Activated CD8-positive, alpha-beta memory T cell treated with anti-CD3 and anti-CD28 coated beads for 24 hours (primary cell): ENCODE data around the gene UBAC1.
"Not testable (repeated sequence)": the region's sequence is repeated elsewhere in the genome, so short reads cannot be mapped to it uniquely, and the experiment has no call there.

Experiments used
- DNase-seq: peaks from one replicate; pipeline ENCODE4 v3.0.0-alpha.2; 2020

The UBAC1 gene

DNA sequence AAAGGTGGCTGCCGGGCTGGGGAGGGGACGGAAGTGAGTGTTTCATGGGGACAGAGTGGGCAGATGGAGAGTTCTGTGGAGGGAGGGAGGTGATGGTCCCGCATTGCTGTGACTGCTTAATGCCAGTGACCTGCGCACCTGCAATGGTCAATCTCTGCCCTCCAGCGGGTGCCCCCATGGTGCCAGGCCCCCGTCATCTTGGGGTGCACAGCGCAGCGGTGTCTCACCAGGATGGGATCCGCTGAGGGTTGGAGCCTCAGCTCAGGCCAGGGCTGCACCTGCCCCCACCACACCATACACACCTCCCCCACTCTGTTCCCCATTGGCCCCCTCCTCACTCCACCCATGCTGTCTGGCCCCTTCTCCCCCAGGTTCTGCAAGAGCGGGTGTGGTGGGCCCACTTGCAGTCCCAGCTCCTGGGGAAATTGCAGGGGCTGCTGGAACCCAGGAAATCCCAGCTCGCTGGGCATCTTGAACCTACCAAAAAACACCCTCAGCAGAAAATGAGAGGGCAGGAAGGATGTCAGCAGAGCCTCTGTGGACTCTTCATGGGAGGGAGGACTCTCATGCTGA, 41.8 kb downstream of the UBAC1 start:
- DNase-seq, result no peak

DNA sequence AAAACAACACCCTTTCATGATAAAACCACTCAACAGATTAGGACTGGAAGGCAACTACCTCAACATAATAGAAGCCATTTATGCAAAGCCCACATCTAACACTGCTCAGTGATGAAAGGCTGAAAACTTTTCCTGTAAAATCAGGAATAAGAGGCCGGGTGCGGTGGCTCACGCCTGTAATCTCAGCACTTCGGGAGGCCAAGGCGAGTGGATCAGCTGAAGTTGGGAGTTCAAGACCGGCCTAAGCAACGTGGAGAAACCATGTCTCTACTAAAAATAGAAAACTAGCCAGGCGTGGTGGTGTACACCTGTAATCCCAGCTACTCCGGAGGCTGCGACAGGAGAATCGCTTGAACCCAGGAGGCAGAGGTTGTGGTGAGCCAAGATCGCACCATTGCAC, 44.9 kb downstream of the UBAC1 start:
- not testable (repeated sequence) for DNase-seq

DNA sequence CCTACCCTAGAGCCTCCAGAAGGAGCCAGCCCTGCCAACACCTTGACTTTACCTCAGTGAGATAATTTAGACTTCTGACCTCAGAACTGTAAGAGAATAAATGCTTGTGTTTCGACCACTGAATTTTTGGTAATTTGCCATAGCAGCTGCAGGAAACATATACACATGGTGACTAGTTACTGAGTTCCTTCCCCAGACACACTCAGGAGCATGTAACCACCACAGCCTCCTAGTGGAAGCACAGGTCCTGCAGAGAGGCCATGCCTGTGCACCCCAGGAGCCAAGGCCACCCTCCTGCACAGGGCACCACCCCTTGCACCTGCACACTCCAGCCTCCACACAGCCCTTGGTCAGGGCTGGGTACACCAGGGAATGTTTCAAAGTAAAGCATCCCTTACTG, 46.3 kb downstream of the UBAC1 start:
- no peak for DNase-seq

DNA sequence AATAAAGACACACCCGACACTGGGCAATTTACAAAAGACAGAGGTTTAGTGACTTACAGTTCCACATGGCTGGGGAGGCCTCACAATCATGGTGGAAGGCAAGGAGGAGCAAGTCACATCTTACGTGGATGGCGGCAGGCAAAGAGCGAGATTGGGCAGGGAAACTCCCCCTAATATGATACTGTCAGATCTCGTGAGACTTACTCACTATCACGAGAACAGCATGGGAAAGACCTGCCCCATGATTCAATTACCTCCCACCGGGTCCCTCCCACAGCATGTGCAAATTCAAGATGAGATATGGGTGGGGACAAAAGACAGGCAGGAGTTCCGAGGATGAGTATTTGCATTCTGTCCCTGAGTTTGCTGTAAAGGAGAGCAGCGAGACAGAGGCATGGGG, 49.9 kb downstream of the UBAC1 start:
- not testable (repeated sequence) for DNase-seq

DNA sequence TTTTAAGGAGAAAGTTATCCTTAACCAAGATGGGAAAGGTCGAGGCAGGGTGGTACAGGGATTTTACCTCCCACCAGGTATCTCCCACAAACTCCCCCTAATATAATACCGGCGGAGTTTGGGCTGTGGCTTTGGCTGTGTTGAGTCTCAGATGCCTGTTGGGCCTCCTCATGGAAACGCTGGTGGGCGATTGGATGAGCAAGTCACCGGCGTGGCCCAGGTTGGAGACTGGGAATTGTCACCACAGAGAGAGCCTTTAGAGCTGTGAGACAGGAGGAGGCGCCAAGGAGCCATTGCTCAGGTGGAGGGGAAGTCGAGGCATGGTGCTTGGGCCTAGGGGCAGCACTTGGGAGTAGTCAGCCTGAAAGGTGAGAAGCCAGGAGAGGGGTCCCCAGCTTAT, 50.4 kb downstream of the UBAC1 start:
- DNase-seq, result no peak

DNA sequence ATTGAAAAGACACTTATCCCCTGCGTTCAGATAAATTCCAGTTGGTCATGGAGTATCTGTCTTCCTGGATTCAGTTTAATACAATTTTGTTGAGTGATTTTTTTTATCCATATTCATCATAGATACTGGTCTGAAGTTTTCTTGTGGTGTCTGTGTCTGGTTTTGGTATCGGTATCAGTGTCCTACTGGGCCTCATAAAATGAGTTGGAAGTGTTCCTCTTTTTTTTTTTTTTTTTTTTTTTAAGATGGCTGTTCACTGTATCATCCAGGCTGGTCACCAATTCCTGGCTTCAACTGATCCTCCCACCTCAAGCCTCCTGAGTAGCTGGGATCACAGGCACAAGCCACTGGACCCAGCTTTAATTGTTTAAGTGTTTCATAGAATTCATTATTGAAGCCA, 51.0 kb downstream of the UBAC1 start:
- no peak for DNase-seq

DNA sequence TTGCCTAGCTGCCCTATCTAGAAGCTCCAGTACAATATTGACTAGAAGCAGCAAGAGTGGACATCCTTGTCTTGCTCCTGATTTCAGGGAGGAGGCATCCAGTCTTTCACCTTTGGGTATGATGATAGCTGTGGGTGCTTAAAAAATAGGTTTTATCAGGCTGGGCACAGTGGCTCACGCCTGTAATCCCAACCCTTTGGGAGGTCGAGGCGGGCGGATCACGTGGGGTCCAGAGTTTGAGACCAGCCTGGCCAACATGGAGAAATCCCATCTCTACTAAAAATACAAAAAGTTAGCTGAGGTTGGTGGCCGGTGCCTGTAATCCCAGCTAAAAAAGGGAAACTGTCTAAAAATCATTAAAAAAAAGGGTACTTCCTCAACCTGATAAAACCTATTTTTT, 51.8 kb downstream of the UBAC1 start:
- DNase-seq, result no peak

DNA sequence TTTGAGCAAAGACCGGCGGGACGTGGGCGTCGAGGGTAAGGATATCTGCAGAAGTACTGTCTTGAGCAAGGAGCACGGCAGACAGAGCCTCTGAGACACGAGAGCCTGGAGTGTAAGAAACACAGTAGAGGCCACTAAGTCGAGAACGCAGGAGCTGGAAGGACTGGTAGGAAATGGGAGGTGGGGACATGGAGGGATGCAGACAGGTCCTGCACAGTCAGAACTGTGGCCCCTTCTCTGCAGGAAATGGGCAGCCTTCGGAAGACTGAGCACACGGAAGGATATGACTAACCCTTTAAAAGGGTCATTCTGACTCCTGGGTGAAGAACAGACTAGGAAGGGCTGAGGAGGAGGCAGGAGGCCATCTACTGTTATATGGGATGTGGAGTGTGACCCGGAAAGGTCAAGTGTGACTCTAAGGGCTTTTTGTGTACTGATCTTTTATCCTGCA, 52.4 kb downstream of the UBAC1 start:
- DNase-seq, result no peak

DNA sequence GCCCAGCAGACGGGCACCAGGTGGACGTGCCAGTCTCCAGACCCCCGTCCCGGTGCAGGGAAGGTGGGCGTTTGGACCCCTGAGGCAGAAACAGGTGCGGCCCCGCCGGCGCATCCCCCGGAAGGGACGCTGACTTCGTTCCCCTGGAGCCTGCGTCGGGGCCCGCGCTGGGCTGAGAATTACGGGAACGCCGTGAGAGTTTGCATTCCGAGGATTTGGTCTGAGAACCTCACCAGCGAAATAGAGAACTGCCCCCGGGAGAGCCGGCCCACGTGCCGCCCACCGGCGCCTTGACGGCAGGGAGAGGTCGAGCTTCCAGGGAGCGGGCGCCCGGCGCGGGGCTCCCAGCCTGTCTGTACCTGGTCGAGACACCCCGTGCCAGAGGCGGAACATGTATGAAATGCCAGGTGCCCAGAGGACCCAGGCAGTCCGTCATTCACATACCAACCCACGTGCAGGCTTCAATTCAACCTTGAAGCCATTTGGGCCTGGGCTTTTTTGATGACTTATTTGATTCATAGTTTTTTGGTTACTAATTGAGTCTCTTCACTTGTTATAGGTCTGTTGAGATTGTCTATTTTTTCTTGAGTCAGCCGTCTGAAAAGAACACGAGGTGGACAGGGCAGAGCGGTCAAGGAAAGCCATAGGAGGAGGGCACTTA, 53.0 kb downstream of the UBAC1 start:
- DNase-seq, result no peak

DNA sequence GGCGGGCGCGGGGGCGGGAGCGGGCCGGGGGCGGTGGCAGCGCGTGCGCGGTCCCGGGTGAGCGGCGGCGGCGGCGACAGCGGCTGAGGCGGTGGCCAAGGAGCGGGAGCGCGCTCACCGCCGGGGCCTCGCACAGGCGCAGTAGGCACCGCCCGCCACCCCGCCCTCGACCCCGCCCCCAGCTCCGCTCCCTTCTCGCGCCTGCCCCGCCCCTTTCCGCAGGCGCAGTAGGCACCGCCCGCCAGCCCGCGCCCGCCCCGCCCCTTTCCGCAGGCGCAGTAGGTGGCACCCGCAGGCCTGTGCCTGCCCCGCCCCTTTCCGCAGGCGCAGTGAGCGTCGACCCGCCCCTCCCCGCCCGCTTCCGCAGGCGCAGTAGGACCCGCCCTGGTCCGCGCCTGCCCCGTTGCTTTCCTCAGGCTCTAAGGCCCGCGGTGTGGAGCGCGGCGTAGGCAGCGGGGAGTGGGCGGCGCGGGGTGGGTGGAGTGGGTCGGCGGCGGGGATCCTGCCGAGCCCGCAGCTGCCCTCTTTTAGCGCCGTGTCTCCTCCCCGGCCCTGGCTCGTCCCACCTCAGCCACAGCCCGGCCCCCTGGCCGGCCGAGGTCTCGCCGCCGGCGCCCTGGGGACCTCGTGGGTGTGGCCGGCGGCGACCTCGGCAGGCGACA, 53.6 kb downstream of the UBAC1 start, which contains the start of gene CAMSAP1:
Gene CAMSAP1, minus strand, starts transcription at position 116 of the 662 bp plus-strand sequence. CDS start 387 bp downstream, outside the sequence.
- peak; percentile 97 for DNase-seq

DNA sequence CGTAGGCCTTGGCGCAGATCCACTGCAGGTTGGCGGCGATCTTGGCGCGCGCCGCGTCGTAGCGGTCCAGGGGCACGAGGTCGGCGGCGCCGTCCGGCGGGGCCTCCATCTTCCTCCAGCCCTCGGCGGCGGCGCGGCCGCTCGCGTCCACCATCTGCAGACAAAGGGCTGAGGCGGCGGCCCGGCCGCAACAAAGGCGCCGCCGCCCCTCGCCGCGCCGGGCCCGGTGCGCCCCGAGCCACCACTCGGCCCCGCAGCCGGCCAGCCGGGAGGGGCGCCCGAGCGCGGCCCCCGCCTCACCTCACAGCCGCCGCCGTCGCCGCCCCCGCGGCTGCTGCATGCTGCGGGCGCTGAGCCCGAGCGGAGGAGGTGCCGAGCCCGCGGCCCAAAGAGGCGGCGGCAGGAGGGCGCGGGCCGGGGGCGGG, 54.2 kb downstream of the UBAC1 start:
- DNase-seq, result peak; percentile 68

DNA sequence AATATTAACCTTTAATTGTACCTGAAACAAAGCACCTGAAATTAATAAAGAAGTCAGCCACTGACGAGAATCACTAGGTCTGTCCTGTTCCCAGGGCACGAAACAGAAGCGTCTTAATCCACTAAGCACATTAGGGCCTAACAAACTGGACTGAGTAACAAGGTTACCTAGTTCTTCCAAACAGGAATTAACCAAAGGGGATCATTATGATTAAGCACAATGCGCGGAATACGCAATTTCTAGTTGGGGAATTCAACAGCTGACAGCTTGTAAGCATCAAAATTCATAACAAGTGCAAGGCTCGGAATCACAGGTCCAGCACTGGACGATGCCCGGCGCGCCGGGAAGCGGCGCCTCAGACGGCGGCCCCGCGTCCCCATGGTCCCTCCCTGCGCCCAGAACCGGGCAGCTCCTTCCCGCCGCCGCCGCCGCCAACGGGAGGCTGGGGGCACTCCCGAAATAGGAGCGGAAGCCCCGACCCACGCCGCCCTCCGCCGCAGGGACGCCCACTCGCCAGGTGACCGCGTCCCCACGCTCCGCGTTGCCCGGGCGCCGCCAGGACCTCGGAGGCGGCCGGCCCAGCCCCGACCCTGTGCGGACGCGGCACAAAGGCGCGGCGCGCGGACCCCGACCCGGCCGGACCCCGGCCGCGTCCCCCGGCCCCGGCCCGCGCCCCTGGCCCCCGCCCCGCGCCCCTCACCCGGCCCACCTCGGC, 54.7 kb downstream of the UBAC1 start:
- no peak for DNase-seq

DNA sequence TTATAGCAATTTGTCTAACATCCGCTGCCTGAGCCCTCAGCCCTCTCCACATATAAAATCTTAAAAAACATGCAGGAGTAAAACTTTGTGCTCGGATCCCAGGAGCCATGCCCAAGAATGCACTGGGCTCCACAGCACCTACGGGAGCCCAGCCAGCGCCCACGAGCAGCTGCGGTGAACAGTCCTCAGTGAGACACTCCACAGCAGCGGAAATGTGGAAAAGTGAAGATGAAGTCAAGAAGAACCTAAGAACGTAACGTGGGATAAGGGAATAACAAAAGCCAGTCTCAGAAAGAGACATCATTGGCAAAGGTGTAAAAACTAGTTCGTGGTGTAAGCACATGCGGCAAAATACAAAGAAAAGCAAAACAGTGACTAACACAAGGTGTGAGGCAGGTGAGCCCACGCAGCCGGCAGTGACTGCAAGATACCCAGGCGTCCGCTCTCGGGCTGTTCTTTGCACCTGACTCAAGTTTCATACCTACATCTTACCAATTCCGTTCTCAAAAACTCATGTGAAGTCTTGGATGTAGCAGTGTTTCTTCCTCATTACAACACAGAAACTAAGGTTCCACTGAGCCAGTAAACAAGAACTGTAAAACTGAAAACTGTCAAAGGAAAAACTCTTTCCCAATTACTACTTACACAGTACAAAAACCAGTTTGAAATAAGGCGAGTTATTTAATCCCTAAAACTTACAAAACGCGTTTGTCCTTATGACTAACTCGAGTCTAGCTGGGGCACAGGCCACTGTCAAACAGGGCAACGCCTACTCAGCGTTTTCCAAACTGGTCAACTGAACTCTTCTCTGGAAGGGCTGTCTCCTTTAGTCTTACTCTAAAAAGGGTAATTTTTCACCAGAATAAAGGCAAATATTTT, 55.6 kb downstream of the UBAC1 start:
- DNase-seq, result peak; percentile 77

DNA sequence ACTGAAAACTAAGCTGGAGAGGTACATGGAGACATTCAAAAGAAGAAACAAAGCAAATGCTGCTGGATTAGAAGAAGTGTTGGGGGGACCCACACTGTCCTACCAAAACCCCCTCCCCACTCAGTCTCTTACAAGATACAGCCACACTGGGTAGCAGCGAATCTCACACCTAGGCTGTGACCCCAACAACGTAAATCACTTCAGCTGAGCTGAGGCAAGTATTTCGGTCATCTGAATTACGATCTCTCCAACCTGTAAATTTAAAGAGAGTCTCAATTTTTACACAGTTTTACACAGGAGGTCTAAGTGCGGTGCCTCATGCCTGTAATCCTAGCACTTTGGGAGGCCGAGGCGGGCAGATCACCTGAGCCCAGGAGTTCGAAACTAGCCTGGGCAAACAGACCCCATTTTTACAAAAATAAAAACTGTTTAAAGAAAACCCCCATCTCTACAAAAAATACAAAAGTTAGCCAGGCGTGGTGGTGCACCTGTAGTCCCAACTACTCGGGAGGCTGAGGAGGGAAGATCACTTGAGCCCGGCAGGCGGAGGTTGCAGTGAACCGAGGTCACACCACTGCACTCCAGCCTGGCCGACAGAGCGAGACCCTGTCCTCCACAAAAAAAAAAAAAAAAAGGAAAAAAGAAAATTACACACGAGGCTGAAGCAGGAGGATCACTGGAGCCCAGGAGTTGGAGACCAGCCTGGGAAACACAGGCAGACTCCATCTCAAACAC, 57.2 kb downstream of the UBAC1 start:
- DNase-seq, result no peak

DNA sequence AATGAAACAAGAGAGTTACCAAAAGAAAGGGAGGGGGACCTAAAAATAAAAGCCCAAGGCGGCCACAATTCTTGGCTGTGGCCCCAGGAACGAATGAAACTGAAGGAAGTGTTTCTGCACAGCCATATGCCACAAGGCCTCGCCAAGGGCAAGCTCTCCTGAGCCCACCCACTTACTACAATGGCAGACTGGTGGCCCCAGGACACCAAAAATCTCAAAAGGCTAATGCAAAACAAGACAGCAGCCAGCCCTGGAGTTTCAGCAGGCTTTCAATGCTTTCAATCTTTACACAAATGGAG, 57.9 kb downstream of the UBAC1 start:
- no peak for DNase-seq

DNA sequence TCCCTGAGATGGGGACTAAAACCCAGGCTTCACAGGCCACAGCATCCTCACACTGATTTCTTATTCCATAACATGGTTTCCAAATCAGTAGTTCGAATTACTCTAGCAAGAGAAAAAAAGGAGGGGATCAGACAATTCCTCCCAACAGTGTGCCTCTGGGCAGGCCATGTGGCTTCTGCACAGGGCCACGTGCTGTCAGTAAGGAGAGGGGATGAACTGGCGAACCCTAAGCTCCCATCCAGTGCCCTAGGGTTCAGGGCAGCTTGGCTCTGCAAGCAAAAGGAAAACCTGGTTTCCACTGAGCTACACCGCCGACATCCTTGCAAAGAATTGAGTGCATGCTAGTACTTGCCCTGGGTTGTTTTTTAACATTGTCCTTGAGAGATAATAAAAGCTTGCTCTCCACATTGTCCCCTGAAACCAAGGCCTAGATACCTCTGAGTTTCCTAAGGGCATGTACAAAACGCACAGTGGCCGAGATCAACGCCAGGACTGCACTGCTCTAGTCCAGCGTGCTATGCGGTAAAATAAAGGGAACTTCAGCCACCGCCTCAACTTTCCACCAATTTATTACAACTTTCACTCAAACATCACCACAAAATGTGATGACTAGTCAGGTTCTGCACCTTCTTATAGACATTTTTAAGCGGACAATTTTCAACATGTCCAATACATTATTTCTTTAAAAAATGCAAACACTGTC, 58.4 kb downstream of the UBAC1 start:
- no peak for DNase-seq

DNA sequence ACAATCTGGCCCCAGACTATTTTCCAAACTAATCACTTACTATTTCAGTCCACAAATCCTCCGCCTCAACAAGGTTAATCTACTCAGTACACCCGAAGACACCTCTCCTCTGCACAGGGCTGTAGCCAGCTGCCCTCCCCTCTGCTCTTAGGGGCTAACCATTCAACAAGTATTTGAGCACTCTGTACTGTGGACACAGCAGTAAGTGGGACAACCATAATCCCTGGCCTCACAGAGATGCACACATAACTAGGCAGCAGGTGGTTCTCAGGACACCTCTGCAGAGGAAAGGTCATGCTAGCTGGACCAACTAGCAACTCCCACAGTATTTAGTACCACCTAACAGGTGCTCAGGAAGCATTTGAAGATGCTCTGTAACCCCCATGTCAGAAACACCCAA, 59.3 kb downstream of the UBAC1 start:
- DNase-seq, result no peak

DNA sequence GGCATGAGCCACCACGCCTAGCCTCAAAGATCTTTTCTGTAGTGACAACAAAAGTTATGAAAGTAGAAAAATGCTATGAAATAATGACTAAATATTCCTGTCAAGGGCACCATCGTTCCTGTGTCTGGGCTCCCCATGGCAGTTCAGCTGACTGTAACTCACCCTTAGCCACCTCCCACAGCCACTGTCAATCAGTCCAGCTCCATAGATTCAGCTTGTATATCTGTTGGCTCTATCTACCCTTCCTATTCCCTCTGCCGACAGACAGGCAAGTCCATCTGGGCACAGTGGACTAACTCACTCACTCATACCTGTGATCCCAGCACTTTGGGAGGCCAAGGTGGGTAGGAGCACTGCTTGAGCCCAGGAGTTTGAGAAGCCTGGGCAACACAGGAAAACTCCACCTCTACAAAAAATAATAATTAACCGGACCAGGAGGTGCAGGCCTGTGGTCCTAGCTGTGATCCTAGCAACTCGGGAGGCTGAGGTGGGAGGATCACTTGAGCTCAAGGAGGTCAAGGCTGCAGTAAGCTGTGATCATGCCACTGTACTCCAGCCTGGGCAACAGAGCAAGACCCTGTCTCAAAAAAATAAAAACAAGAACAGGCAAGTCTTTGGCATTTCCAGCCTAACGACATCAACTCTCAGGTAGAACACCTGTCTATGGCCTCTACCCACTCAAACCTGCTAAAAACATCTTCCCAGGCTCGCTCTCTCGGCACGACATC, 60.0 kb downstream of the UBAC1 start:
- DNase-seq, result no peak

DNA sequence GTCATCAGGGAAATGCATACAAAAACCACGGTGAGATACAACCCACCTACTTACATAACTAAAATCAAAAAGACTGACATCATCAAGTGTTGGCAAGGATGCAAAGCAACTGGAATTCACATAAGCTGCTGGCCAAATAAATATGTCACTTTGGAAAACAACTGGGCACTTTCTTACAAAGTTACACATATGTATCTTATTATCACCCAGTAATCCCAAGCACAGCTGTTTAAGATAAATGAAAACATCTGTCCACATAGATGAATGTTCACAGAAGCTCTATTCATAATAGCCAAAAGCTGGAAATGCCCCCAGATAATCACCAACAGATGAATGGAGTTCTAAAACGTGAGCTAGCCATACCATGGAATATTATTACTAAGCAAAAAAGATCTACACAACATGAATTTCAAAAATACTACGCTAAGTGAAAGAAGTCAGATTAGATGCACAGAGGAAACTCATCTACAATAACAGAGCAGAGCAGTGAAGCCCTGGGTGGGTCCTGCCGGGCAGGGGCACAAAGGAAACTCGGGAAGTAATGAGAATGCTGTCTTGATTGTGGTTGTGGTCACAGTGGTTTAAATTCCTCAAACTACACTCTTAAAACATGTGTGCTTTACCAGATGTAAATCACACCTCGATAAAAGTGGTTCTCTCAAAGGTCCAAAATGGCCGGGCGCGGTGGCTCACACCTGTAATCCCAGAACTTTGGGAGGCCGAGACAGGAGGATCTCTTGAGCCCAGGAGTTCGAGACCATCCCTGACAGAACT, 62.4 kb downstream of the UBAC1 start:
- no peak for DNase-seq

DNA sequence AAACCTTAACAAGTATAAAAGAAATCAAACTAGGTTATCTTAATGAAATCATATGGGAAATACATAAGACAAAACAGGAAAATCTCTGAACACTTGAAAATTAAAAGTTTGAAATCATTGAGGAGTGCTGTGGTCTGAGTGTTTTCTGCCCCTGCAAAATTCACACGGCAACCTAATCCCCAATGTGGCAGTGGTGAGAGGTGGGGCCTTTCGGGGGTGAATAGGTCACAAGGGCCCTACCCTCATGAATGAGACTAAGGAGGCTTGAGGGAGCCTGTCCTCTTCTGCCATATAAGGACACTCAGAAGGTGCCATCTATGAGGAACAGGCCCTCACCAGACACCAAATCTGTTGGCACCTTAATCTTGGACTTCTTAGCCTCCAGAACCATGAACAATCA, 64.5 kb downstream of the UBAC1 start:
- DNase-seq, result peak; percentile 35
